Peyer's patch (tissue), 4 donors: ENCODE data around the gene SHC4. TPM values are rescaled to one million over a fixed set of nuclear protein-coding genes. Genes with fewer than 3 reads are reported as not detected.
A peak's percentile ranks its signal among the peaks of the same experiment; 100 is the strongest.

Experiments used
- DNase-seq, 3 donors: peaks; one replicate each; pipeline ENCODE4 v3.0.0-alpha.2; 2017 to 2019
- H3K27ac ChIP-seq, 4 donors: fragments of 200-600 bp; sonication (generic); one replicate each; pipeline ENCODE4 v1.5.1; 2016 to 2019
- H3K27me3 ChIP-seq, 2 donors: fragments of 200-600 bp; sonication (generic); one replicate each; pipeline ENCODE4 v1.5.1; 2019
- H3K36me3 ChIP-seq, 3 donors: fragments of 200-600 bp; sonication (generic); one replicate each; pipeline ENCODE4 v1.5.1; 2016 to 2019
- H3K4me1 ChIP-seq, 4 donors: fragments of 200-600 bp; sonication (generic); one replicate each; pipeline ENCODE4 v1.5.1; 2016 to 2019
- H3K4me3 ChIP-seq, 4 donors: fragments of 200-600 bp; sonication (generic); 1 replicate in 3 of 4; 2 replicates in 1 of 4; pipeline ENCODE4 v1.5.1; 2016 to 2019; ENCODE audit warnings: mild to moderate bottlenecking in 1 of 4
- H3K9me3 ChIP-seq, 4 donors: fragments of 200-600 bp; sonication (generic); one replicate each; pipeline ENCODE4 v1.5.1; 2016 to 2019; ENCODE audit warnings: mild to moderate bottlenecking in 1 of 4
- CTCF ChIP-seq, 6 experiments: fragments of 450-650 bp in 4 of 6; fragments of 200-600 bp in 2 of 6; sonication (generic) in 1 of 6; IDR thresholded peaks; one replicate each; pipeline ENCODE4 v1.5.1; 2017 to 2019; ENCODE audit warnings: antibody characterized with exemption in 6 of 6, mild to moderate bottlenecking in 3 of 6, moderate library complexity in 1 of 6
- POLR2A ChIP-seq, 2 donors: fragments of 450-650 bp; IDR thresholded peaks; one replicate each; pipeline ENCODE4 v1.5.1; 2017; ENCODE audit warnings: antibody characterized with exemption in 2 of 2, mild to moderate bottlenecking in 2 of 2, moderate library complexity in 2 of 2
- total RNA-seq, 4 donors: library from RNA; depleted of rRNA; stranded (reverse); fragments of >200 nt; gene quantifications; one replicate each; pipeline ENCODE4 v1.1.0, GENCODE V29; 2016

SHC4 gene
- total RNA-seq, 4 donors from 2014 or later = 0.66 TPM; not detected in 3

GRCh38 chr15:48800245-48800644 is 163.5 kb downstream of the SHC4 start:
- Histone ChIP-seq H3K9me3 (no peaks in the 10 kb centered on the region), H3K27ac (no peak overlapping the region), H3K4me1 (peaks cover 0 to 5% (median 2%) of the 10 kb centered on the region in 4 donors), H3K27me3 (no peaks in the 10 kb centered on the region), H3K36me3 (no peaks in the 10 kb centered on the region), H3K4me3 (no peak overlapping the region)
- TF ChIP-seq CTCF (IDR thresholded peaks at IDR 0.05) (no peak), POLR2A (IDR thresholded peaks at IDR 0.05) (no peak)
- no peak for DNase-seq

- Histone ChIP-seq H3K4me3 (no peak overlapping the region), H3K4me1 (peaks cover 0 to 5% (median 2%) of the 10 kb centered on the region in 4 donors), H3K27ac (no peak overlapping the region), H3K27me3 (no peaks in the 10 kb centered on the region), H3K9me3 (no peaks in the 10 kb centered on the region), H3K36me3 (no peaks in the 10 kb centered on the region)
- no peak for DNase-seq
- TF ChIP-seq CTCF (IDR thresholded peaks at IDR 0.05) (no peak), POLR2A (IDR thresholded peaks at IDR 0.05) (no peak)
Measured at GRCh38 chr15:48798319-48798718, 165.4 kb downstream of the SHC4 start.

- Histone ChIP-seq H3K36me3 (no peaks in the 10 kb centered on the region), H3K27me3 (no peaks in the 10 kb centered on the region), H3K27ac (peak overlapping the region in 2 of 4 donors; percentile 5 to 35), H3K4me3 (no peak overlapping the region), H3K9me3 (no peaks in the 10 kb centered on the region), H3K4me1 (peaks cover 0 to 5% (median 2%) of the 10 kb centered on the region in 4 donors)
- no peak for DNase-seq
- TF ChIP-seq POLR2A (IDR thresholded peaks at IDR 0.05) (no peak), CTCF (IDR thresholded peaks at IDR 0.05) (no peak)
Measured at GRCh38 chr15:48796930-48797329, 166.8 kb downstream of the SHC4 start.

GRCh38 chr15:48796521-48796920 is 167.2 kb downstream of the SHC4 start:
- peak overlapping the region in 2 of 4 donors; percentile 5 to 35 for H3K27ac ChIP-seq
- no peak overlapping the region for H3K4me3 ChIP-seq
- H3K27me3 ChIP-seq = no peaks in the 10 kb centered on the region
- H3K9me3 ChIP-seq = no peaks in the 10 kb centered on the region
- no peaks in the 10 kb centered on the region for H3K36me3 ChIP-seq
- peaks cover 0 to 5% (median 2%) of the 10 kb centered on the region in 4 donors for H3K4me1 ChIP-seq
- DNase-seq = no peak
- TF ChIP-seq CTCF (IDR thresholded peaks at IDR 0.05) (no peak), POLR2A (IDR thresholded peaks at IDR 0.05) (no peak)

GRCh38 chr15:48795901-48796300 is 167.8 kb downstream of the SHC4 start:
- Histone ChIP-seq H3K27me3 (no peaks in the 10 kb centered on the region), H3K27ac (no peak overlapping the region), H3K4me1 (peaks cover 0 to 5% (median 1%) of the 10 kb centered on the region in 4 donors), H3K4me3 (no peak overlapping the region), H3K36me3 (no peaks in the 10 kb centered on the region), H3K9me3 (no peaks in the 10 kb centered on the region)
- DNase-seq = no peak
- TF ChIP-seq CTCF (IDR thresholded peaks at IDR 0.05) (no peak), POLR2A (IDR thresholded peaks at IDR 0.05) (no peak)

- peak overlapping the region in 1 of 4 donors; percentile 4 for H3K4me3 ChIP-seq
- no peaks in the 10 kb centered on the region for H3K9me3 ChIP-seq
- H3K4me1 ChIP-seq = no peaks in the 10 kb centered on the region
- no peak for DNase-seq
- H3K36me3 ChIP-seq = no peaks in the 10 kb centered on the region
- no peak for TF ChIP-seq CTCF (IDR thresholded peaks at IDR 0.05)
- TF ChIP-seq POLR2A (IDR thresholded peaks at IDR 0.05) = no peak
- H3K27me3 ChIP-seq = no peaks in the 10 kb centered on the region
- peak overlapping the region in 3 of 4 donors; percentile 30 to 54 (median 40) for H3K27ac ChIP-seq
Measured at GRCh38 chr15:48794697-48795134, 169.0 kb downstream of the SHC4 start.
